ENCODE results near the gene PPP3CA. TPM values are rescaled to one million over a fixed set of nuclear protein-coding genes. Genes with fewer than 3 reads are reported as not detected.
A peak's percentile ranks its signal among the peaks of the same experiment; 100 is the strongest.

PPP3CA gene
- total and polyA plus RNA-seq, 3 donors from 2014 or later = 19.1 to 44.5 (median 39.1) TPM

DNA sequence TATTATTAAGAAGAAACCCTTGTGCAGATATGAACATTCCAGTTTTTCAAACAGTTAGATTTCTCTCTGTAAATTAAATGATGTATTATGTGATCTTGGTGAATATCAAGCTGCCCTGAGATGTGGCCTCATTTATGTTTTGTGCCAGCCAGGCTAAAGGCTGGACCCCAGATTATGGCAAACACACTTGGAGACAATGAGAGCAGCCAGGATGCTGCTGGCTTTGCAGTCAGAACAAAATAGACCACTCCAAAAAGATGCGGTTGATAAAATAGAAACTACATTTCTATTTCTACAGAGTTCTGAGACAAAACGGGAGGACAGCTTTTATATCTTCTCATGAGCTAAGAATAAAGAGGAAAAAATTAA, 296.5 kb downstream of the PPP3CA start:
- peak; percentile 33 for DNase-seq
- Histone ChIP-seq H3K27me3 (no peaks in the 10 kb centered on the region), H3K36me3 (ENCODE audit: low read depth, missing control alignments) (no peaks in the 10 kb centered on the region), H3K27ac (no peak overlapping the region), H3K4me1 (peaks cover 6% of the 10 kb centered on the region), H3K9me3 (no peaks in the 10 kb centered on the region), H3K4me3 (no peak overlapping the region)
- intact Hi-C loops (cut with DNase I; ENCODE audit: low total_unique reads) = no loop called here
- WGBS, 2 donors = 41 to 55% methylated on average over 2 of the region's 2 CpGs
- TF ChIP-seq, protein P1, sequence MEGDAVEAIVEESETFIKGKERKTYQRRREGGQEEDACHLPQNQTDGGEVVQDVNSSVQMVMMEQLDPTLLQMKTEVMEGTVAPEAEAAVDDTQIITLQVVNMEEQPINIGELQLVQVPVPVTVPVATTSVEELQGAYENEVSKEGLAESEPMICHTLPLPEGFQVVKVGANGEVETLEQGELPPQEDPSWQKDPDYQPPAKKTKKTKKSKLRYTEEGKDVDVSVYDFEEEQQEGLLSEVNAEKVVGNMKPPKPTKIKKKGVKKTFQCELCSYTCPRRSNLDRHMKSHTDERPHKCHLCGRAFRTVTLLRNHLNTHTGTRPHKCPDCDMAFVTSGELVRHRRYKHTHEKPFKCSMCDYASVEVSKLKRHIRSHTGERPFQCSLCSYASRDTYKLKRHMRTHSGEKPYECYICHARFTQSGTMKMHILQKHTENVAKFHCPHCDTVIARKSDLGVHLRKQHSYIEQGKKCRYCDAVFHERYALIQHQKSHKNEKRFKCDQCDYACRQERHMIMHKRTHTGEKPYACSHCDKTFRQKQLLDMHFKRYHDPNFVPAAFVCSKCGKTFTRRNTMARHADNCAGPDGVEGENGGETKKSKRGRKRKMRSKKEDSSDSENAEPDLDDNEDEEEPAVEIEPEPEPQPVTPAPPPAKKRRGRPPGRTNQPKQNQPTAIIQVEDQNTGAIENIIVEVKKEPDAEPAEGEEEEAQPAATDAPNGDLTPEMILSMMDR (IDR thresholded peaks at IDR 0.05) = no peak
- TF ChIP-seq POLR2A (IDR thresholded peaks at IDR 0.05) = no peak

DNA sequence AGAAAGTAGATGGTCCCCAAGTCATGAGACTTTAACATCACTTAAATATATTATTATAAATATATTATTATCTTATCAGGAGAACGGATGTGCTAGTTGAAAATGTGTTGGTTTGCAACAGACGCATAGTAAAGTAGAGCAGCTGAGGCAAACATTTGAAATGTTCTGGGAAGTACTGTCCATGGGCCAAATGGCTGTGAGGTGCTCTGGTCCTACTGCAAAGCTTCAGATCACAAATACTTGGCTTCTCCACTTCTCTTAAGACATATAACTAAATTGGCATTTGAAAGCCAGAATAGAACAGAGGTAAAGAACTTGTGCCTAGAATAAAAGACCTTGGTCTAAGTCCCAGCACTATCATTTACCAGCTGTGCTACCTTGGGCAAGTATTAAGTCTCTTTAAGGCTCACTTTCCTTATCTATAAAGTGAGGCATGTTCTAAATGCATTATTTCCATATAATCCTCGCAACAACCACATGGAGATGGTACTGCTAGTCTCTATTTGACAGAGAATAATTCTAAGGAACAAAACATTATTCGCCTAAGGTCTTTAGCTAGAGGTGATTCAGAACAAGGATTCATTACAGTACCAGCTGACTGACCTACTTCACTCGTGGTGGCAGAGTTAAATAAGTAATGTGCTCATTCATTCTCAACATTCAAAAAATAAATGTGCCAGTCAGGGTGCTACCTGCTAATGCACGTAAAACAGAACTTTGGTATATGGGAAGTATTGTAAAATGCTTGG, 297.1 kb downstream of the PPP3CA start:
- intact Hi-C loops (cut with DNase I; ENCODE audit: low total_unique reads) = no loop called here
- no peak overlapping the region for H3K4me3 ChIP-seq
- H3K4me1 ChIP-seq = peaks cover 6% of the 10 kb centered on the region
- H3K27ac ChIP-seq = no peak overlapping the region
- DNase-seq = no peak
- H3K27me3 ChIP-seq = no peaks in the 10 kb centered on the region
- H3K36me3 ChIP-seq (ENCODE audit: low read depth, missing control alignments) = no peaks in the 10 kb centered on the region
- TF ChIP-seq POLR2A (IDR thresholded peaks at IDR 0.05) = no peak
- TF ChIP-seq, protein P1 (IDR thresholded peaks at IDR 0.05) = no peak
- WGBS, 2 donors = 70 to 73% methylated on average over 6 of the region's 6 CpGs
- no peaks in the 10 kb centered on the region for H3K9me3 ChIP-seq

GRCh38 chr4:101049549-101050001, 297.8 kb downstream of the PPP3CA start:
- Histone ChIP-seq H3K27me3 (no peaks in the 10 kb centered on the region), H3K9me3 (no peaks in the 10 kb centered on the region), H3K27ac (no peak overlapping the region), H3K36me3 (ENCODE audit: low read depth, missing control alignments) (no peaks in the 10 kb centered on the region), H3K4me1 (peaks cover 6% of the 10 kb centered on the region), H3K4me3 (no peak overlapping the region)
- 62 to 70% methylated on average over 5 of the region's 5 CpGs for WGBS, 2 donors
- intact Hi-C loops (cut with DNase I; ENCODE audit: low total_unique reads) = no loop called here
- TF ChIP-seq POLR2A (IDR thresholded peaks at IDR 0.05) = no peak
- TF ChIP-seq, protein P1 (IDR thresholded peaks at IDR 0.05) = no peak
- no peak for DNase-seq

GRCh38 chr4:101044766-101045165, 302.6 kb downstream of the PPP3CA start:
- 84 to 85% methylated on average over 1 of the region's 1 CpG for WGBS, 2 donors
- Histone ChIP-seq H3K9me3 (no peaks in the 10 kb centered on the region), H3K27me3 (no peaks in the 10 kb centered on the region), H3K4me3 (no peak overlapping the region), H3K36me3 (ENCODE audit: low read depth, missing control alignments) (no peaks in the 10 kb centered on the region), H3K4me1 (no peaks in the 10 kb centered on the region), H3K27ac (no peak overlapping the region)
- intact Hi-C loops (cut with DNase I; ENCODE audit: low total_unique reads) = no loop called here
- TF ChIP-seq POLR2A (IDR thresholded peaks at IDR 0.05) = no peak
- TF ChIP-seq, protein P1 (IDR thresholded peaks at IDR 0.05) = no peak
- no peak for DNase-seq

GRCh38 chr4:101042847-101043246, 304.5 kb downstream of the PPP3CA start:
- Histone ChIP-seq H3K9me3 (no peaks in the 10 kb centered on the region), H3K27me3 (no peaks in the 10 kb centered on the region), H3K27ac (no peak overlapping the region), H3K4me3 (no peak overlapping the region), H3K4me1 (no peaks in the 10 kb centered on the region), H3K36me3 (ENCODE audit: low read depth, missing control alignments) (no peaks in the 10 kb centered on the region)
- TF ChIP-seq, protein P1 (IDR thresholded peaks at IDR 0.05) = no peak
- no peak for TF ChIP-seq POLR2A (IDR thresholded peaks at IDR 0.05)
- 67 to 71% methylated on average over 1 of the region's 1 CpG for WGBS, 2 donors
- intact Hi-C loops (cut with DNase I; ENCODE audit: low total_unique reads) = no loop called here
- DNase-seq = no peak
